K562 (cell line): Measurements from ENCODE around the gene LY6G6F. TPM values are rescaled to one million over a fixed set of nuclear protein-coding genes. Genes with fewer than 3 reads are reported as not detected.

Experiments
- DPF2 ChIP-seq: fragments of 450-650 bp; IDR thresholded peaks from 2 replicates; pipeline ENCODE4 v1.6.1; 2016
- GTF2F1 ChIP-seq: IDR thresholded peaks from 2 replicates; pipeline ENCODE4 v1.6.1; 2011; ENCODE audit warnings: low read depth, low read length, improper control_type of control experiment
- HDAC8 ChIP-seq: fragments of 450-650 bp; IDR thresholded peaks from 2 replicates; pipeline ENCODE4 v1.6.1; 2016; ENCODE audit warnings: mild to moderate bottlenecking, missing genetic modification characterization, moderate library complexity, missing compliant biosample characterization
- PTRF ChIP-seq: fragments of 450-650 bp; IDR thresholded peaks from 2 replicates; pipeline ENCODE4 v1.6.1; 2016; ENCODE audit warnings: mild to moderate bottlenecking, missing genetic modification characterization, missing compliant biosample characterization
- TCF3 ChIP-seq: sonication (generic); formaldehyde crosslinking; IDR thresholded peaks from 2 replicates; pipeline ENCODE4 v1.4.0; 2020; ENCODE audit warnings: mild to moderate bottlenecking, missing genetic modification reagents
- ZFPM2 ChIP-seq: fragments of 250-450 bp; sonication (Bioruptor Pico); IDR thresholded peaks from 2 replicates; pipeline ENCODE4 v1.5.1; 2022; ENCODE audit warnings: mild to moderate bottlenecking
- ZNF3 ChIP-seq: fragments of 250-450 bp; sonication (Bioruptor Pico); IDR thresholded peaks from 2 replicates; pipeline ENCODE4 v1.5.0; 2021; ENCODE audit warnings: mild to moderate bottlenecking, moderate library complexity
- ZNF76 ChIP-seq: fragments of 250-450 bp; sonication (Bioruptor Pico); IDR thresholded peaks from 2 replicates; pipeline ENCODE4 v1.4.0; 2020; ENCODE audit warnings: mild to moderate bottlenecking, moderate library complexity, borderline replicate concordance
- ZNF79 ChIP-seq: fragments of 250-450 bp; sonication (Bioruptor Pico); IDR thresholded peaks from 2 replicates; pipeline ENCODE4 v1.4.0; 2020; ENCODE audit warnings: low read depth, mild to moderate bottlenecking, moderate library complexity
- polyA plus RNA-seq, 8 experiments: library from polyadenylated mRNA; depleted of rRNA in 4 of 8; stranded (reverse) in 5 of 8; unstranded in 3 of 8; fragments of >200 nt; fragmentation: Nextera tagmentation in 2 of 8; fragmentation: Illumina TruSeq in 1 of 8; extraction: Ambion mirVana in 2 of 8; extraction: Trizol in 1 of 8; gene quantifications; 2 replicates each; pipeline versions ENCODE4 v1.2.1 to v1.2.3, GENCODE V29; 2011 to 2014; ENCODE audit warnings: inconsistent platforms in 1 of 8, missing spikeins in 1 of 8
- total RNA-seq, 7 experiments: library from RNA; depleted of rRNA in 6 of 7; stranded (reverse); fragments of >200 nt in 6 of 7; fragmentation: Illumina TruSeq in 2 of 7; extraction: Trizol in 2 of 7; gene quantifications; 2 replicates each; pipeline versions ENCODE4 v1.2.1 to v1.2.3, GENCODE V29; 2011 to 2021; ENCODE audit warnings: low replicate concordance in 1 of 7
- TF ChIP-seq, protein P1 (sequence below): fragments of 200-600 bp; sonication (generic); IDR thresholded peaks from one replicate; pipeline ENCODE4 v1.6.1; 2012; ENCODE audit warnings: mild to moderate bottlenecking, low read depth, low read length, inconsistent platforms
- TF ChIP-seq, protein P2 (sequence below): fragments of 250-450 bp; sonication (Bioruptor Pico); IDR thresholded peaks from 2 replicates; pipeline ENCODE4 v1.4.0; 2020

LY6G6F gene
- total and polyA plus RNA-seq, 9 of the 15 experiments (the other 6 are each of a cell fraction or from before 2014, with no cell fraction given) = 0.14 to 0.50 (median 0.28) TPM; not detected in 2

DNA sequence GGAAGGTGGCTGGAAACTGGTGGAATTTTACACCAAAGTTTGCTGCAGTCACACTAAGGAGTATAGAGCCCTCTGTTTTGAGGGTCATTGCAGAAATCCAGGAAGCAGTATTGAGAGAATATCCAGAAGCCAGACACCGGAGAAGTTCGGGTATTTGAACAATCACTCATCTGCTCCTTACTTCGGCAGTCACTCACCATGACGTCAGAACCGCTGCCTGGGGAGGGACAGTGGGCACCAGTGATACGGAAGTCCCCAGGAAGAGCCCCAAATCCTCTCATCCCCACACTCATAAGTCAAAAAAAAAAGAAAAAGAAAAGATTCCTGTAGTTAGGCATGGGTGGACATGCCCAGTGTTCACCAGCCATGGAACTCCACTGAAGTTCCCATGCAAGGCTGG is 29.8 kb upstream of the LY6G6F start (continued):
- TF ChIP-seq, protein P1, sequence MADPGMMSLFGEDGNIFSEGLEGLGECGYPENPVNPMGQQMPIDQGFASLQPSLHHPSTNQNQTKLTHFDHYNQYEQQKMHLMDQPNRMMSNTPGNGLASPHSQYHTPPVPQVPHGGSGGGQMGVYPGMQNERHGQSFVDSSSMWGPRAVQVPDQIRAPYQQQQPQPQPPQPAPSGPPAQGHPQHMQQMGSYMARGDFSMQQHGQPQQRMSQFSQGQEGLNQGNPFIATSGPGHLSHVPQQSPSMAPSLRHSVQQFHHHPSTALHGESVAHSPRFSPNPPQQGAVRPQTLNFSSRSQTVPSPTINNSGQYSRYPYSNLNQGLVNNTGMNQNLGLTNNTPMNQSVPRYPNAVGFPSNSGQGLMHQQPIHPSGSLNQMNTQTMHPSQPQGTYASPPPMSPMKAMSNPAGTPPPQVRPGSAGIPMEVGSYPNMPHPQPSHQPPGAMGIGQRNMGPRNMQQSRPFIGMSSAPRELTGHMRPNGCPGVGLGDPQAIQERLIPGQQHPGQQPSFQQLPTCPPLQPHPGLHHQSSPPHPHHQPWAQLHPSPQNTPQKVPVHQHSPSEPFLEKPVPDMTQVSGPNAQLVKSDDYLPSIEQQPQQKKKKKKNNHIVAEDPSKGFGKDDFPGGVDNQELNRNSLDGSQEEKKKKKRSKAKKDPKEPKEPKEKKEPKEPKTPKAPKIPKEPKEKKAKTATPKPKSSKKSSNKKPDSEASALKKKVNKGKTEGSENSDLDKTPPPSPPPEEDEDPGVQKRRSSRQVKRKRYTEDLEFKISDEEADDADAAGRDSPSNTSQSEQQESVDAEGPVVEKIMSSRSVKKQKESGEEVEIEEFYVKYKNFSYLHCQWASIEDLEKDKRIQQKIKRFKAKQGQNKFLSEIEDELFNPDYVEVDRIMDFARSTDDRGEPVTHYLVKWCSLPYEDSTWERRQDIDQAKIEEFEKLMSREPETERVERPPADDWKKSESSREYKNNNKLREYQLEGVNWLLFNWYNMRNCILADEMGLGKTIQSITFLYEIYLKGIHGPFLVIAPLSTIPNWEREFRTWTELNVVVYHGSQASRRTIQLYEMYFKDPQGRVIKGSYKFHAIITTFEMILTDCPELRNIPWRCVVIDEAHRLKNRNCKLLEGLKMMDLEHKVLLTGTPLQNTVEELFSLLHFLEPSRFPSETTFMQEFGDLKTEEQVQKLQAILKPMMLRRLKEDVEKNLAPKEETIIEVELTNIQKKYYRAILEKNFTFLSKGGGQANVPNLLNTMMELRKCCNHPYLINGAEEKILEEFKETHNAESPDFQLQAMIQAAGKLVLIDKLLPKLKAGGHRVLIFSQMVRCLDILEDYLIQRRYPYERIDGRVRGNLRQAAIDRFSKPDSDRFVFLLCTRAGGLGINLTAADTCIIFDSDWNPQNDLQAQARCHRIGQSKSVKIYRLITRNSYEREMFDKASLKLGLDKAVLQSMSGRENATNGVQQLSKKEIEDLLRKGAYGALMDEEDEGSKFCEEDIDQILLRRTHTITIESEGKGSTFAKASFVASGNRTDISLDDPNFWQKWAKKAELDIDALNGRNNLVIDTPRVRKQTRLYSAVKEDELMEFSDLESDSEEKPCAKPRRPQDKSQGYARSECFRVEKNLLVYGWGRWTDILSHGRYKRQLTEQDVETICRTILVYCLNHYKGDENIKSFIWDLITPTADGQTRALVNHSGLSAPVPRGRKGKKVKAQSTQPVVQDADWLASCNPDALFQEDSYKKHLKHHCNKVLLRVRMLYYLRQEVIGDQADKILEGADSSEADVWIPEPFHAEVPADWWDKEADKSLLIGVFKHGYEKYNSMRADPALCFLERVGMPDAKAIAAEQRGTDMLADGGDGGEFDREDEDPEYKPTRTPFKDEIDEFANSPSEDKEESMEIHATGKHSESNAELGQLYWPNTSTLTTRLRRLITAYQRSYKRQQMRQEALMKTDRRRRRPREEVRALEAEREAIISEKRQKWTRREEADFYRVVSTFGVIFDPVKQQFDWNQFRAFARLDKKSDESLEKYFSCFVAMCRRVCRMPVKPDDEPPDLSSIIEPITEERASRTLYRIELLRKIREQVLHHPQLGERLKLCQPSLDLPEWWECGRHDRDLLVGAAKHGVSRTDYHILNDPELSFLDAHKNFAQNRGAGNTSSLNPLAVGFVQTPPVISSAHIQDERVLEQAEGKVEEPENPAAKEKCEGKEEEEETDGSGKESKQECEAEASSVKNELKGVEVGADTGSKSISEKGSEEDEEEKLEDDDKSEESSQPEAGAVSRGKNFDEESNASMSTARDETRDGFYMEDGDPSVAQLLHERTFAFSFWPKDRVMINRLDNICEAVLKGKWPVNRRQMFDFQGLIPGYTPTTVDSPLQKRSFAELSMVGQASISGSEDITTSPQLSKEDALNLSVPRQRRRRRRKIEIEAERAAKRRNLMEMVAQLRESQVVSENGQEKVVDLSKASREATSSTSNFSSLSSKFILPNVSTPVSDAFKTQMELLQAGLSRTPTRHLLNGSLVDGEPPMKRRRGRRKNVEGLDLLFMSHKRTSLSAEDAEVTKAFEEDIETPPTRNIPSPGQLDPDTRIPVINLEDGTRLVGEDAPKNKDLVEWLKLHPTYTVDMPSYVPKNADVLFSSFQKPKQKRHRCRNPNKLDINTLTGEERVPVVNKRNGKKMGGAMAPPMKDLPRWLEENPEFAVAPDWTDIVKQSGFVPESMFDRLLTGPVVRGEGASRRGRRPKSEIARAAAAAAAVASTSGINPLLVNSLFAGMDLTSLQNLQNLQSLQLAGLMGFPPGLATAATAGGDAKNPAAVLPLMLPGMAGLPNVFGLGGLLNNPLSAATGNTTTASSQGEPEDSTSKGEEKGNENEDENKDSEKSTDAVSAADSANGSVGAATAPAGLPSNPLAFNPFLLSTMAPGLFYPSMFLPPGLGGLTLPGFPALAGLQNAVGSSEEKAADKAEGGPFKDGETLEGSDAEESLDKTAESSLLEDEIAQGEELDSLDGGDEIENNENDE = no peak
- TF ChIP-seq DPF2 (peak; percentile 81), TCF3 (CRISPR knock-in tag) (no peak; the same call in 1 of the 2 replicates), HDAC8 (tag) (no peak), PTRF (tag) (no peak), GTF2F1 (no peak), ZFPM2 (CRISPR knock-in tag) (no peak), ZNF3 (no peak), ZNF79 (CRISPR knock-in tag) (no peak), ZNF76 (CRISPR knock-in tag) (no peak)
- TF ChIP-seq, protein P2, sequence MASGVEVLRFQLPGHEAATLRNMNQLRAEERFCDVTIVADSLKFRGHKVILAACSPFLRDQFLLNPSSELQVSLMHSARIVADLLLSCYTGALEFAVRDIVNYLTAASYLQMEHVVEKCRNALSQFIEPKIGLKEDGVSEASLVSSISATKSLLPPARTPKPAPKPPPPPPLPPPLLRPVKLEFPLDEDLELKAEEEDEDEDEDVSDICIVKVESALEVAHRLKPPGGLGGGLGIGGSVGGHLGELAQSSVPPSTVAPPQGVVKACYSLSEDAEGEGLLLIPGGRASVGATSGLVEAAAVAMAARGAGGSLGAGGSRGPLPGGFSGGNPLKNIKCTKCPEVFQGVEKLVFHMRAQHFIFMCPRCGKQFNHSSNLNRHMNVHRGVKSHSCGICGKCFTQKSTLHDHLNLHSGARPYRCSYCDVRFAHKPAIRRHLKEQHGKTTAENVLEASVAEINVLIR = peak; percentile 63; the same call in 1 of the 2 replicates
